NCI-H1436 (cell line): ENCODE measurements around the gene RAB10.

Experiments used
- DNase-seq: peaks from one replicate; lab custom pipeline; 2025; lab: John Stamatoyannopoulos, UW

RAB10 gene

GRCh38 chr2:26179446-26179913, 145.6 kb downstream of the RAB10 start:
- DNase-seq, result no peak

- no peak for DNase-seq
These were observed 148.6 kb downstream of the RAB10 start for GRCh38 chr2:26182441-26182840.

- no peak for DNase-seq
These were observed 149.2 kb downstream of the RAB10 start for GRCh38 chr2:26182887-26183630.

GRCh38 chr2:26184121-26184520, 150.2 kb downstream of the RAB10 start:
- DNase-seq, result no peak

- DNase-seq, result no peak
These were observed 150.8 kb downstream of the RAB10 start for GRCh38 chr2:26184555-26185303.

- DNase-seq, result no peak
These were observed 151.5 kb downstream of the RAB10 start for GRCh38 chr2:26185304-26185928.

GRCh38 chr2:26185954-26186770, 152.3 kb downstream of the RAB10 start:
- no peak for DNase-seq
